HEK293 (cell line): ENCODE results near the gene DCAF4.

ENCODE experiments used
- CTCF ChIA-PET: fragments of 350-600 bp; formaldehyde crosslinking; extraction: SDS; loops from one replicate; lab custom pipeline; 2021; ENCODE audit warnings: antibody characterized with exemption; lab: Yijun Ruan, JAX
- POLR2A ChIA-PET: fragments of 300-600 bp; formaldehyde crosslinking; extraction: SDS; loops from one replicate; lab custom pipeline; 2020; ENCODE audit warnings: antibody characterized with exemption, inconsistent platforms; lab: Yijun Ruan, JAX
- H3K27ac ChIP-seq: fragments of 200-500 bp; sonication (Bioruptor generic); 2 replicates; pipeline ENCODE4 v1.5.1; 2014; ENCODE audit warnings: low read depth, low read length, control low read depth, inconsistent platforms; ENCODE audit errors: extremely low read depth
- H3K36me3 ChIP-seq, 2 experiments: fragments of 200-500 bp in 1 of 2; sonication (Bioruptor generic) in 1 of 2; 1 replicate in 1 of 2; 2 replicates in 1 of 2; pipeline ENCODE4 v1.5.1; 2014 to 2017; ENCODE audit warnings: inconsistent platforms in 2 of 2, low read length in 2 of 2; ENCODE audit not compliant: control insufficient read depth in 2 of 2, insufficient read depth in 1 of 2
- H3K4me1 ChIP-seq: fragments of 200-500 bp; sonication (Bioruptor generic); 2 replicates; pipeline ENCODE4 v1.5.1; 2014; ENCODE audit warnings: mild to moderate bottlenecking, low read length, inconsistent platforms; ENCODE audit not compliant: control insufficient read depth, insufficient read depth
- H3K4me3 ChIP-seq: 2 replicates; pipeline ENCODE4 v1.5.1; 2011; ENCODE audit warnings: low read depth, mild to moderate bottlenecking, control low read depth, low read length, moderate library complexity
- H3K9me3 ChIP-seq: fragments of 200-500 bp; sonication (Bioruptor generic); 2 replicates; pipeline ENCODE4 v1.5.1; 2014; ENCODE audit warnings: low read depth, low read length, inconsistent platforms; ENCODE audit not compliant: control insufficient read depth, insufficient read depth
- IKZF3 ChIP-seq: fragments of 450-650 bp; IDR thresholded peaks from 2 replicates; pipeline ENCODE4 v1.5.0; 2018; ENCODE audit warnings: missing biosample characterization, mild to moderate bottlenecking, missing genetic modification characterization, moderate library complexity
- KLF1 ChIP-seq: fragments of 450-650 bp; formaldehyde crosslinking; IDR thresholded peaks from 2 replicates; pipeline ENCODE4 v1.5.1; 2016; ENCODE audit warnings: missing biosample characterization, missing genetic modification characterization
- SCRT1 ChIP-seq: fragments of 450-650 bp; formaldehyde crosslinking; IDR thresholded peaks from 2 replicates; pipeline ENCODE4 v1.5.1; 2016; ENCODE audit warnings: missing biosample characterization, missing genetic modification characterization, borderline replicate concordance
- SETDB1 ChIP-seq: IDR thresholded peaks from one replicate; pipeline ENCODE4 v1.6.1; 2017; ENCODE audit warnings: mild to moderate bottlenecking, low read length, moderate library complexity, mixed read lengths; ENCODE audit not compliant: insufficient read length
- SP7 ChIP-seq: fragments of 450-650 bp; formaldehyde crosslinking; IDR thresholded peaks from 2 replicates; pipeline ENCODE4 v1.5.1; 2016; ENCODE audit warnings: missing biosample characterization, missing genetic modification characterization
- ZBTB8A ChIP-seq: fragments of 450-650 bp; formaldehyde crosslinking; IDR thresholded peaks from 2 replicates; pipeline ENCODE4 v1.5.1; 2016; ENCODE audit warnings: missing biosample characterization, missing genetic modification characterization
- ZFHX2 ChIP-seq: fragments of 450-650 bp; formaldehyde crosslinking; conservative IDR thresholded peaks from 2 replicates; pipeline ENCODE4 v1.5.1; 2016; ENCODE audit warnings: missing biosample characterization, missing genetic modification characterization
- ZIC2 ChIP-seq: fragments of 450-650 bp; formaldehyde crosslinking; IDR thresholded peaks from 2 replicates; pipeline ENCODE4 v1.5.1; 2016; ENCODE audit warnings: missing biosample characterization, missing genetic modification characterization
- ZNF114 ChIP-seq: fragments of 450-650 bp; formaldehyde crosslinking; IDR thresholded peaks from 2 replicates; pipeline ENCODE4 v1.5.0; 2017; ENCODE audit warnings: missing biosample characterization, missing genetic modification characterization
- ZNF157 ChIP-seq: fragments of 450-650 bp; formaldehyde crosslinking; IDR thresholded peaks from 2 replicates; pipeline ENCODE4 v1.5.1; 2016; ENCODE audit warnings: missing biosample characterization, missing genetic modification characterization
- ZNF174 ChIP-seq: fragments of 450-650 bp; formaldehyde crosslinking; IDR thresholded peaks from 2 replicates; pipeline ENCODE4 v1.5.0; 2017; ENCODE audit warnings: missing biosample characterization, mild to moderate bottlenecking, missing genetic modification characterization
- ZNF274 ChIP-seq, 2 experiments: fragments of 200-500 bp in 1 of 2; fragments of 450-650 bp in 1 of 2; sonication (Bioruptor generic) in 1 of 2; formaldehyde crosslinking in 1 of 2; IDR thresholded peaks; 2 replicates each; pipeline versions ENCODE4 v1.5.1 to v1.6.1; 2014 to 2016; ENCODE audit warnings: borderline replicate concordance in 1 of 2, inconsistent platforms in 1 of 2, low read length in 1 of 2, missing biosample characterization in 1 of 2, missing genetic modification characterization in 1 of 2
- ZNF311 ChIP-seq: fragments of 450-650 bp; formaldehyde crosslinking; IDR thresholded peaks from 2 replicates; pipeline ENCODE4 v1.5.1; 2017; ENCODE audit warnings: missing biosample characterization, missing genetic modification characterization, borderline replicate concordance
- ZNF324 ChIP-seq: fragments of 450-650 bp; formaldehyde crosslinking; IDR thresholded peaks from 2 replicates; pipeline ENCODE4 v1.5.1; 2016; ENCODE audit warnings: missing biosample characterization, missing genetic modification characterization
- ZNF560 ChIP-seq: fragments of 450-650 bp; formaldehyde crosslinking; IDR thresholded peaks from 2 replicates; pipeline ENCODE4 v1.5.1; 2017; ENCODE audit warnings: missing biosample characterization, missing genetic modification characterization, borderline replicate concordance
- ZNF610 ChIP-seq: fragments of 450-650 bp; formaldehyde crosslinking; IDR thresholded peaks from 2 replicates; pipeline ENCODE4 v1.5.1; 2016; ENCODE audit warnings: missing biosample characterization, missing genetic modification characterization, borderline replicate concordance
- ZNF654 ChIP-seq: fragments of 450-650 bp; formaldehyde crosslinking; IDR thresholded peaks from 2 replicates; pipeline ENCODE4 v1.5.1; 2016; ENCODE audit warnings: low read depth, missing biosample characterization, missing genetic modification characterization
- ZNF76 ChIP-seq: fragments of 450-650 bp; formaldehyde crosslinking; IDR thresholded peaks from 2 replicates; pipeline ENCODE4; 2016; ENCODE audit warnings: low read depth, missing biosample characterization, missing genetic modification characterization, borderline replicate concordance
- TF ChIP-seq, protein P1 (sequence below): fragments of 450-650 bp; formaldehyde crosslinking; IDR thresholded peaks from 2 replicates; pipeline ENCODE4 v1.5.1; 2016; ENCODE audit warnings: missing biosample characterization, missing genetic modification characterization
- TF ChIP-seq, protein P2 (sequence below): fragments of 450-650 bp; formaldehyde crosslinking; IDR thresholded peaks from 2 replicates; pipeline ENCODE4 v1.5.1; 2016; ENCODE audit warnings: missing biosample characterization, missing genetic modification characterization
- TF ChIP-seq, protein P3 (sequence below): fragments of 450-650 bp; formaldehyde crosslinking; IDR thresholded peaks from 2 replicates; pipeline ENCODE4 v1.5.1; 2016; ENCODE audit warnings: missing biosample characterization, missing genetic modification characterization
- TF ChIP-seq, protein P4 (sequence below): fragments of 450-650 bp; formaldehyde crosslinking; IDR thresholded peaks from 2 replicates; pipeline ENCODE4 v1.5.1; 2017; ENCODE audit warnings: missing biosample characterization, missing genetic modification characterization

The DCAF4 gene

DNA sequence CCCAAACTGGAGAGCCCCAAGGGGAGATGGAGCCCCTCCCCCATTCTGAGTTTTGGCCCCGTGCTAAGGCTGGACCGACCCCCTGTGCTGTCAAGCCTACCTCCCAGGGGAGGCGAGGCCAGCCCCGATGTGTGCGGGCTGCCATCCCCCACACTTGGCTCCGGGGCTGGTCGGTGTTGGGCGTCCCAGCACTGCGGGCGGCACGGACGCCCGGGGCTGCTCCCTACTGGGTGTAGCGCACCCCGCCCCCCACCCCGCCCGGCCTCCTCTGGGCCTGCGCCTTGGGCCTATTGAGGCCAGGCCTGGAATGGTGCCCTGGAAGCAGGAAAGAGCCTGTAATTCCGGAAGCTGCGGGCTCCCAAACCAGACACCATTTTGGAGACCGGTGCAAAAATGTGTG is 2.6 kb downstream of the DCAF4 start:
- ChIA-PET POLR2A (no interaction called here), CTCF (interaction anchor here (1.5 kb wide), 1 partner anchor 20 kb away, joined by 8 read pairs; no protein-coding TSS in a partner anchor)
- Histone ChIP-seq H3K9me3 (no peaks in the 10 kb centered on the region), H3K36me3 (peaks cover 0 to 4% of the 10 kb centered on the region in 2 experiments; a peak in 2 of 3 replicates), H3K27ac (no peak overlapping the region), H3K4me1 (no peaks in the 10 kb centered on the region), H3K4me3 (no peak overlapping the region)
- TF ChIP-seq, protein P1, sequence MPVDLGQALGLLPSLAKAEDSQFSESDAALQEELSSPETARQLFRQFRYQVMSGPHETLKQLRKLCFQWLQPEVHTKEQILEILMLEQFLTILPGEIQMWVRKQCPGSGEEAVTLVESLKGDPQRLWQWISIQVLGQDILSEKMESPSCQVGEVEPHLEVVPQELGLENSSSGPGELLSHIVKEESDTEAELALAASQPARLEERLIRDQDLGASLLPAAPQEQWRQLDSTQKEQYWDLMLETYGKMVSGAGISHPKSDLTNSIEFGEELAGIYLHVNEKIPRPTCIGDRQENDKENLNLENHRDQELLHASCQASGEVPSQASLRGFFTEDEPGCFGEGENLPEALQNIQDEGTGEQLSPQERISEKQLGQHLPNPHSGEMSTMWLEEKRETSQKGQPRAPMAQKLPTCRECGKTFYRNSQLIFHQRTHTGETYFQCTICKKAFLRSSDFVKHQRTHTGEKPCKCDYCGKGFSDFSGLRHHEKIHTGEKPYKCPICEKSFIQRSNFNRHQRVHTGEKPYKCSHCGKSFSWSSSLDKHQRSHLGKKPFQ (tag by site-specific recombination), result no peak
- peak; percentile 69 for TF ChIP-seq KLF1
- TF ChIP-seq, all 188 proteins: peak for 1

DNA sequence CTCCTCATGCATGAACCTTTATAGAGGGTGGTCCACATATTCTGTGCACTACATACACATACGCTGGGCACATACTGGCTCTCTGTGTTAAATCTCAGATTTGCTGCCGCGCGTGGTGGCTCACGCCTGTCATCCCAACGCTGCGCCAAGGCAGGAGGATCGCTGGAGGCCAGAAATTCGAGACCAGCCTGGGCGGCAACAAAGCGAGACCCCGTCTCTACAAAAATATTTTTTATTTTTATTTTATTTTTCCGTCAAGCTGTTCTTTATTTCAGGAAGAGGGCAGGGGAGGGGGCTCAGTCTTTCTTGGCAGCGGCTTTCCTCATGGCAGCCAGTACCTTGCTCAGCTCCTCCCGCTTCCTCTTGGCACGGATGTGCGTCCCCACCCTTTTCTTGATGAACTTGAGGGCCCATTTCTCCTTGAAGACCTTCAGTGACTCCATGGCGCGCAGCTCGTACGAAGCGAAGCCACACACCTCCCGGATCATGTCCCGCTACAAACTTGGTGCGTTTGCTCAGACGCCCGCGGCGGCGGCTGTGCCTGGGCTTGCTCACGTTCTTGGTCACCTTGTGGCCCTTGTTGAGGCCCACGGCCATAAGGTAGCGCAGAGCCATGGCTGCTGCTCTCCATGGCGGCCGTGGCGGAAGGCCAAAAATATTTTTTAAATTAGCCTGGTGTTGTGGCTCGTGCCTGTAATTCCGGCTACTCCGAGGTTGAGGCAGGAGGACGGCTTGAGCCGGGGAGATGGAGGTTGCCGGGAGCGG is 3.2 kb downstream of the DCAF4 start:
- POLR2A ChIA-PET, result no interaction called here

DNA sequence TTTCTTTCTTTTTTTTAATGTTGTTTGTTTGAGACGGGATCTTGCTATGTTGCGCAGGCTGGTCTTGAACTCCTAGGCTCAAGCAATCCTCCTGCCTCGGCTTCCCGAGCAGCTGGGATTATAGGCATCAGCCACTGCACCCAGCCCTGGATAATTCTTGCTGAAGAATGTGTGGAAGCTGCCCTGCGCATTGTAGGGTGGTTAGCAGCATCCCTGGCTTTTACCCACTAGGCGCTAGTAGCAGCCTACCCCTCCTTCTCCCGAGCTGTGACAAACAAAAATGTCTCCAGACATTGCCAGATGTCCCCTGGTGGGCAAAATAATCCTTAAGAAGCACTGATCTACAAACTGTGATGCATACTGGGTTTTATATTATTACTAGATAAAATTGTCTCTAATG is 6.6 kb downstream of the DCAF4 start:
- no peaks in the 10 kb centered on the region for H3K9me3 ChIP-seq
- ChIA-PET POLR2A (no interaction called here), CTCF (no interaction called here)
- H3K36me3 ChIP-seq, result peaks cover 0 to 8% of the 10 kb centered on the region in 2 experiments; a peak in 2 of 3 replicates
- TF ChIP-seq SCRT1 (tag by site-specific recombination) (no peak), ZFHX2 (no peak), SP7 (tag by site-specific recombination) (no peak), ZNF654 (tag by site-specific recombination) (no peak), ZNF610 (tag by site-specific recombination) (no peak), ZNF274 (IDR thresholded peaks at IDR 0.05; ENCODE audit: low read length) (no peak), ZNF274 (tag by site-specific recombination; IDR thresholded peaks at IDR 0.05; ENCODE audit: borderline replicate concordance) (no peak), ZNF560 (tag by site-specific recombination) (no peak), SETDB1 (no peak), ZBTB8A (tag by site-specific recombination) (no peak), ZNF76 (tag by site-specific recombination) (no peak), ZNF114 (tag by site-specific recombination) (no peak), ZNF324 (tag by site-specific recombination) (no peak), ZNF157 (tag by site-specific recombination) (no peak), ZNF311 (tag by site-specific recombination) (no peak)
- TF ChIP-seq, protein P2, sequence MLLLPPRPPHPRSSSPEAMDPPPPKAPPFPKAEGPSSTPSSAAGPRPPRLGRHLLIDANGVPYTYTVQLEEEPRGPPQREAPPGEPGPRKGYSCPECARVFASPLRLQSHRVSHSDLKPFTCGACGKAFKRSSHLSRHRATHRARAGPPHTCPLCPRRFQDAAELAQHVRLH (tag by site-specific recombination), result no peak
- TF ChIP-seq, protein P1 (tag by site-specific recombination), result no peak
- TF ChIP-seq, protein P3, sequence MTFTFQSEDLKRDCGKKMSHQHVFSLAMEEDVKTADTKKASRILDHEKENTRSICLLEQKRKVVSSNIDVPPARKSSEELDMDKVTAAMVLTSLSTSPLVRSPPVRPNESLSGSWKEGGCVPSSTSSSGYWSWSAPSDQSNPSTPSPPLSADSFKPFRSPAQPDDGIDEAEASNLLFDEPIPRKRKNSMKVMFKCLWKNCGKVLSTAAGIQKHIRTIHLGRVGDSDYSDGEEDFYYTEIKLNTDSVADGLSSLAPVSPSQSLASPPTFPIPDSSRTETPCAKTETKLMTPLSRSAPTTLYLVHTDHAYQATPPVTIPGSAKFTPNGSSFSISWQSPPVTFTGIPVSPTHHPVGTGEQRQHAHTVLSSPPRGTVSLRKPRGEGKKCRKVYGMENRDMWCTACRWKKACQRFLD (tag by site-specific recombination), result no peak
- TF ChIP-seq, protein P4, sequence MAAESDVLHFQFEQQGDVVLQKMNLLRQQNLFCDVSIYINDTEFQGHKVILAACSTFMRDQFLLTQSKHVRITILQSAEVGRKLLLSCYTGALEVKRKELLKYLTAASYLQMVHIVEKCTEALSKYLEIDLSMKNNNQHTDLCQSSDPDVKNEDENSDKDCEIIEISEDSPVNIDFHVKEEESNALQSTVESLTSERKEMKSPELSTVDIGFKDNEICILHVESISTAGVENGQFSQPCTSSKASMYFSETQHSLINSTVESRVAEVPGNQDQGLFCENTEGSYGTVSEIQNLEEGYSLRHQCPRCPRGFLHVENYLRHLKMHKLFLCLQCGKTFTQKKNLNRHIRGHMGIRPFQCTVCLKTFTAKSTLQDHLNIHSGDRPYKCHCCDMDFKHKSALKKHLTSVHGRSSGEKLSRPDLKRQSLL (tag by site-specific recombination), result no peak
- no peak overlapping the region for H3K27ac ChIP-seq
- no peaks in the 10 kb centered on the region for H3K4me1 ChIP-seq
- H3K4me3 ChIP-seq, result no peak overlapping the region

More for the DNA sequence above, 3.2 kb downstream of the DCAF4 start:
- Histone ChIP-seq H3K36me3 (peaks cover 0 to 4% of the 10 kb centered on the region in 2 experiments; a peak in 2 of 3 replicates), H3K9me3 (no peaks in the 10 kb centered on the region), H3K4me1 (no peaks in the 10 kb centered on the region), H3K4me3 (no peak overlapping the region), H3K27ac (no peak overlapping the region)
- CTCF ChIA-PET, result interaction anchor here (1.5 kb wide), 1 partner anchor 19 kb away, joined by 8 read pairs; no protein-coding TSS in a partner anchor
- TF ChIP-seq ZNF174 (tag by site-specific recombination) (no peak), IKZF3 (no peak), ZIC2 (tag by site-specific recombination) (no peak)
